Neural cell (in vitro differentiated cells): ENCODE results near the gene CIBAR2.

Experiments used
- EP300 ChIP-seq: fragments of 450-650 bp; conservative IDR thresholded peaks from 2 replicates; pipeline ENCODE4 v1.6.1; 2014; ENCODE audit warnings: antibody characterized with exemption, mild to moderate bottlenecking, moderate library complexity; ENCODE audit not compliant: poor library complexity, severe bottlenecking
- EZH2 ChIP-seq: fragments of 200-600, 300-800 bp; shearing (Covaris generic), sonication (generic); IDR thresholded peaks from 2 replicates; pipeline ENCODE4 v1.6.1; 2014; ENCODE audit warnings: antibody characterized with exemption, low read length, borderline replicate concordance, mild to moderate bottlenecking; ENCODE audit not compliant: insufficient read depth, poor library complexity, severe bottlenecking
- MXI1 ChIP-seq: fragments of 450-650 bp; conservative IDR thresholded peaks from 2 replicates; pipeline ENCODE4 v1.6.1; 2014; ENCODE audit warnings: antibody characterized with exemption, mild to moderate bottlenecking; ENCODE audit not compliant: poor library complexity, severe bottlenecking
- POLR2AphosphoS5 ChIP-seq: IDR thresholded peaks from 2 replicates; pipeline ENCODE4 v1.6.1; 2012
- RAD21 ChIP-seq: fragments of 450-650 bp; conservative IDR thresholded peaks from 2 replicates; pipeline ENCODE4 v1.6.1; 2014; ENCODE audit warnings: antibody characterized with exemption, mild to moderate bottlenecking, moderate library complexity
- SMC3 ChIP-seq: fragments of 450-650 bp; conservative IDR thresholded peaks from 2 replicates; pipeline ENCODE4 v1.6.1; 2014; ENCODE audit warnings: antibody characterized with exemption, mild to moderate bottlenecking, moderate library complexity; ENCODE audit not compliant: poor library complexity
- TAF1 ChIP-seq: IDR thresholded peaks from 2 replicates; pipeline ENCODE4 v1.6.1; 2012; ENCODE audit warnings: low read depth
- TF ChIP-seq, protein P1 (sequence below): IDR thresholded peaks from 2 replicates; pipeline ENCODE4 v1.6.1; 2012; ENCODE audit warnings: borderline replicate concordance
- TF ChIP-seq, protein P2 (sequence below): fragments of 450-650 bp; IDR thresholded peaks from 2 replicates; pipeline ENCODE4 v1.5.1; 2014; ENCODE audit warnings: antibody characterized with exemption, mild to moderate bottlenecking, moderate library complexity; ENCODE audit not compliant: poor library complexity, severe bottlenecking

- TF ChIP-seq, protein P1, sequence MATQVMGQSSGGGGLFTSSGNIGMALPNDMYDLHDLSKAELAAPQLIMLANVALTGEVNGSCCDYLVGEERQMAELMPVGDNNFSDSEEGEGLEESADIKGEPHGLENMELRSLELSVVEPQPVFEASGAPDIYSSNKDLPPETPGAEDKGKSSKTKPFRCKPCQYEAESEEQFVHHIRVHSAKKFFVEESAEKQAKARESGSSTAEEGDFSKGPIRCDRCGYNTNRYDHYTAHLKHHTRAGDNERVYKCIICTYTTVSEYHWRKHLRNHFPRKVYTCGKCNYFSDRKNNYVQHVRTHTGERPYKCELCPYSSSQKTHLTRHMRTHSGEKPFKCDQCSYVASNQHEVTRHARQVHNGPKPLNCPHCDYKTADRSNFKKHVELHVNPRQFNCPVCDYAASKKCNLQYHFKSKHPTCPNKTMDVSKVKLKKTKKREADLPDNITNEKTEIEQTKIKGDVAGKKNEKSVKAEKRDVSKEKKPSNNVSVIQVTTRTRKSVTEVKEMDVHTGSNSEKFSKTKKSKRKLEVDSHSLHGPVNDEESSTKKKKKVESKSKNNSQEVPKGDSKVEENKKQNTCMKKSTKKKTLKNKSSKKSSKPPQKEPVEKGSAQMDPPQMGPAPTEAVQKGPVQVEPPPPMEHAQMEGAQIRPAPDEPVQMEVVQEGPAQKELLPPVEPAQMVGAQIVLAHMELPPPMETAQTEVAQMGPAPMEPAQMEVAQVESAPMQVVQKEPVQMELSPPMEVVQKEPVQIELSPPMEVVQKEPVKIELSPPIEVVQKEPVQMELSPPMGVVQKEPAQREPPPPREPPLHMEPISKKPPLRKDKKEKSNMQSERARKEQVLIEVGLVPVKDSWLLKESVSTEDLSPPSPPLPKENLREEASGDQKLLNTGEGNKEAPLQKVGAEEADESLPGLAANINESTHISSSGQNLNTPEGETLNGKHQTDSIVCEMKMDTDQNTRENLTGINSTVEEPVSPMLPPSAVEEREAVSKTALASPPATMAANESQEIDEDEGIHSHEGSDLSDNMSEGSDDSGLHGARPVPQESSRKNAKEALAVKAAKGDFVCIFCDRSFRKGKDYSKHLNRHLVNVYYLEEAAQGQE: no peak
- no peak for TF ChIP-seq EP300
- TF ChIP-seq, protein P2, sequence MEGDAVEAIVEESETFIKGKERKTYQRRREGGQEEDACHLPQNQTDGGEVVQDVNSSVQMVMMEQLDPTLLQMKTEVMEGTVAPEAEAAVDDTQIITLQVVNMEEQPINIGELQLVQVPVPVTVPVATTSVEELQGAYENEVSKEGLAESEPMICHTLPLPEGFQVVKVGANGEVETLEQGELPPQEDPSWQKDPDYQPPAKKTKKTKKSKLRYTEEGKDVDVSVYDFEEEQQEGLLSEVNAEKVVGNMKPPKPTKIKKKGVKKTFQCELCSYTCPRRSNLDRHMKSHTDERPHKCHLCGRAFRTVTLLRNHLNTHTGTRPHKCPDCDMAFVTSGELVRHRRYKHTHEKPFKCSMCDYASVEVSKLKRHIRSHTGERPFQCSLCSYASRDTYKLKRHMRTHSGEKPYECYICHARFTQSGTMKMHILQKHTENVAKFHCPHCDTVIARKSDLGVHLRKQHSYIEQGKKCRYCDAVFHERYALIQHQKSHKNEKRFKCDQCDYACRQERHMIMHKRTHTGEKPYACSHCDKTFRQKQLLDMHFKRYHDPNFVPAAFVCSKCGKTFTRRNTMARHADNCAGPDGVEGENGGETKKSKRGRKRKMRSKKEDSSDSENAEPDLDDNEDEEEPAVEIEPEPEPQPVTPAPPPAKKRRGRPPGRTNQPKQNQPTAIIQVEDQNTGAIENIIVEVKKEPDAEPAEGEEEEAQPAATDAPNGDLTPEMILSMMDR: no peak
- TF ChIP-seq POLR2AphosphoS5: no peak
- TF ChIP-seq TAF1: no peak
- TF ChIP-seq MXI1: no peak
- TF ChIP-seq EZH2: no peak
- no peak for TF ChIP-seq RAD21
- no peak for TF ChIP-seq SMC3
These were observed 2.2 kb downstream of the CIBAR2 start for GRCh38 chr16:85110105-85110504.
